ENCODE measurements around the gene ACAD10. TPM values are rescaled to one million over a fixed set of nuclear protein-coding genes. Genes with fewer than 3 reads are reported as not detected.
A peak's percentile ranks its signal among the peaks of the same experiment; 100 is the strongest.

The ACAD10 gene
- total RNA-seq, 4 donors from 2014 or later: 58.5 to 102 (median 80.6) TPM

GRCh38 chr12:111773801-111774551 lies 88.1 kb downstream of the ACAD10 start:
- peak; percentile 54 to 88 (median 80) for DNase-seq
- Histone ChIP-seq H3K27me3 (no peaks in the 10 kb centered on the region), H3K4me3 (peak overlapping the region in 2 of 4 donors; percentile 19 to 22), H3K9me3 (no peaks in the 10 kb centered on the region), H3K4me1 (peaks cover 0 to 93% (median 32%) of the 10 kb centered on the region in 4 donors), H3K36me3 (peaks cover 0 to 4% (median 0%) of the 10 kb centered on the region in 3 donors), H3K27ac (peak overlapping the region; percentile 68 to 99 (median 86))
- peak; percentile 27 to 36 for TF ChIP-seq POLR2A (IDR thresholded peaks at IDR 0.05)
- TF ChIP-seq CTCF (IDR thresholded peaks at IDR 0.05): no peak

- DNase-seq: peak; percentile 69 to 94 (median 92)
- no peaks in the 10 kb centered on the region for H3K27me3 ChIP-seq
- TF ChIP-seq CTCF (IDR thresholded peaks at IDR 0.05) (no peak), POLR2A (IDR thresholded peaks at IDR 0.05) (peak in 1 of 2 donors; percentile 63)
- peak overlapping the region in 2 of 4 donors; percentile 6 to 19 for H3K4me3 ChIP-seq
- peak overlapping the region; percentile 68 to 99 (median 86) for H3K27ac ChIP-seq
- no peaks in the 10 kb centered on the region for H3K9me3 ChIP-seq
- peaks cover 0 to 93% (median 34%) of the 10 kb centered on the region in 4 donors for H3K4me1 ChIP-seq
- H3K36me3 ChIP-seq: peaks cover 0 to 3% (median 0%) of the 10 kb centered on the region in 3 donors
These were observed 89.6 kb downstream of the ACAD10 start for GRCh38 chr12:111775205-111776193.

GRCh38 chr12:111776836-111777344 lies 91.0 kb downstream of the ACAD10 start:
- TF ChIP-seq CTCF (IDR thresholded peaks at IDR 0.05) (no peak), POLR2A (IDR thresholded peaks at IDR 0.05) (no peak)
- peaks cover 0 to 79% (median 34%) of the 10 kb centered on the region in 4 donors for H3K4me1 ChIP-seq
- H3K4me3 ChIP-seq: peak overlapping the region in 1 of 4 donors; percentile 30
- H3K27ac ChIP-seq: peak overlapping the region; percentile 68 to 99 (median 86)
- peaks cover 0 to 8% (median 0%) of the 10 kb centered on the region in 3 donors for H3K36me3 ChIP-seq
- no peaks in the 10 kb centered on the region for H3K9me3 ChIP-seq
- DNase-seq: no peak
- H3K27me3 ChIP-seq: no peaks in the 10 kb centered on the region

- Histone ChIP-seq H3K4me1 (peaks cover 0 to 74% (median 34%) of the 10 kb centered on the region in 4 donors), H3K27me3 (no peaks in the 10 kb centered on the region), H3K27ac (peak overlapping the region in 3 of 4 donors; percentile 68 to 99 (median 93)), H3K9me3 (no peaks in the 10 kb centered on the region), H3K36me3 (peaks cover 0 to 14% (median 0%) of the 10 kb centered on the region in 3 donors), H3K4me3 (peak overlapping the region in 1 of 4 donors; percentile 30)
- peak in 1 of 2 donors; percentile 54 for TF ChIP-seq POLR2A (IDR thresholded peaks at IDR 0.05)
- TF ChIP-seq CTCF (IDR thresholded peaks at IDR 0.05): no peak
- peak in 2 of 3 donors; percentile 83 to 84 for DNase-seq
These were observed 91.6 kb downstream of the ACAD10 start for GRCh38 chr12:111777345-111778045.

Data from Peyer's patch (tissue), 4 donors.